K562 (cell line): ENCODE measurements around the gene PSAP. TPM values are rescaled to one million over a fixed set of nuclear protein-coding genes. Genes with fewer than 3 reads are reported as not detected.

Experiments
- ATF3 ChIP-seq, 2 experiments: fragments of 450-650 bp in 1 of 2; sonication (generic) in 1 of 2; formaldehyde crosslinking in 1 of 2; IDR thresholded peaks in 1 of 2; conservative IDR thresholded peaks in 1 of 2; 2 replicates each; pipeline versions ENCODE4 v1.6.1 to v1.8.1; 2016 to 2023; ENCODE audit warnings: mild to moderate bottlenecking in 2 of 2, moderate library complexity in 2 of 2, inconsistent platforms in 1 of 2, missing genetic modification reagents in 1 of 2
- CTCF ChIP-seq, 3 experiments: IDR thresholded peaks in 2 of 3; conservative IDR thresholded peaks in 1 of 3; 2 replicates each; pipeline ENCODE4 v1.5.1; 2011 to 2012; ENCODE audit warnings: low read length in 3 of 3, mild to moderate bottlenecking in 3 of 3, control low read depth in 2 of 3, improper control_type of control experiment in 1 of 3, inconsistent platforms in 1 of 3, low read depth in 1 of 3, mixed read lengths in 1 of 3, moderate library complexity in 1 of 3; ENCODE audit not compliant: insufficient read depth in 2 of 3
- LCOR ChIP-seq: sonication (generic); formaldehyde crosslinking; IDR thresholded peaks from 2 replicates; pipeline ENCODE4 v1.8.0; 2022; ENCODE audit warnings: mild to moderate bottlenecking, missing genetic modification reagents
- STAT6 ChIP-seq: sonication (generic); formaldehyde crosslinking; IDR thresholded peaks from 2 replicates; pipeline ENCODE4 v1.8.1; 2023; ENCODE audit warnings: mild to moderate bottlenecking, missing genetic modification reagents
- TRIM24 ChIP-seq, 2 experiments: fragments of 450-650 bp; IDR thresholded peaks; 2 replicates each; pipeline ENCODE4 v1.6.1; 2016
- U2AF1 ChIP-seq: fragments of 200-400 bp; formaldehyde crosslinking; optimal IDR thresholded peaks from 2 replicates; pipeline ENCODE3; 2017; ENCODE audit warnings: mild to moderate bottlenecking, low read depth, low read length, moderate library complexity
- U2AF2 ChIP-seq: fragments of 200-400 bp; formaldehyde crosslinking; optimal IDR thresholded peaks from 2 replicates; pipeline ENCODE3; 2017; ENCODE audit warnings: low read depth, mild to moderate bottlenecking, low read length
- ZNF318 ChIP-seq, 2 experiments: fragments of 450-650 bp; IDR thresholded peaks; 2 replicates each; pipeline ENCODE4 v1.6.1; 2016; ENCODE audit warnings: mild to moderate bottlenecking in 2 of 2, borderline replicate concordance in 1 of 2, low read depth in 1 of 2, moderate library complexity in 1 of 2
- ZNF695 ChIP-seq: fragments of 450-650 bp; formaldehyde crosslinking; IDR thresholded peaks from 2 replicates; pipeline ENCODE4 v1.4.0; 2020; ENCODE audit warnings: mild to moderate bottlenecking, moderate library complexity
- ZNF785 ChIP-seq: fragments of 250-450 bp; sonication (Bioruptor Pico); IDR thresholded peaks from 2 replicates; pipeline ENCODE4 v1.4.0; 2020; ENCODE audit warnings: mild to moderate bottlenecking
- polyA plus RNA-seq, 8 experiments: library from polyadenylated mRNA; depleted of rRNA in 4 of 8; stranded (reverse) in 5 of 8; unstranded in 3 of 8; fragments of >200 nt; fragmentation: Nextera tagmentation in 2 of 8; fragmentation: Illumina TruSeq in 1 of 8; extraction: Ambion mirVana in 2 of 8; extraction: Trizol in 1 of 8; gene quantifications; 2 replicates each; pipeline versions ENCODE4 v1.2.1 to v1.2.3, GENCODE V29; 2011 to 2014; ENCODE audit warnings: inconsistent platforms in 1 of 8, missing spikeins in 1 of 8
- total RNA-seq, 7 experiments: library from RNA; depleted of rRNA in 6 of 7; stranded (reverse); fragments of >200 nt in 6 of 7; fragmentation: Illumina TruSeq in 2 of 7; extraction: Trizol in 2 of 7; gene quantifications; 2 replicates each; pipeline versions ENCODE4 v1.2.1 to v1.2.3, GENCODE V29; 2011 to 2021; ENCODE audit warnings: low replicate concordance in 1 of 7

Gene PSAP
- total and polyA plus RNA-seq, 9 of the 15 experiments (the other 6 are each of a cell fraction or from before 2014, with no cell fraction given) = 245 to 700 (median 429) TPM

- TF ChIP-seq ZNF318 (IDR thresholded peaks at IDR 0.05; ENCODE audit: borderline replicate concordance in 1 of 2, low read depth in 1 of 2) (peak in 1 of 2 experiments; percentile 99; a peak in 2 of 4 replicates), TRIM24 (IDR thresholded peaks at IDR 0.05) (peak; percentile 70 to 91), ZNF695 (no peak; the same call in 1 of the 2 replicates), ZNF785 (CRISPR knock-in tag) (no peak), CTCF (IDR thresholded peaks at IDR 0.05 in 2 of 3, conservative IDR thresholded peaks at IDR 0.05 in 1 of 3; ENCODE audit: insufficient read depth in 2 of 3, low read depth in 1 of 3, low read length in 3 of 3) (0 out of 6 replicates have a peak, but pooled peaks of 1 of the 3 experiments have one; percentile 1), U2AF2 (no peak), ATF3 (IDR thresholded peaks at IDR 0.05) (peak; percentile 100), ATF3 (CRISPR knock-in tag; conservative IDR thresholded peaks at IDR 0.05) (peak; percentile 98), LCOR (CRISPR knock-in tag) (peak; percentile 60), STAT6 (0 out of 2 replicates have a peak, but pooled peaks have one; percentile 55), U2AF1 (no peak)
Observed at GRCh38 chr10:71860243-71861029, 9.4 kb upstream of the PSAP start (continued).
